Measurements from ENCODE around the gene HEATR9.
A peak's percentile ranks its signal among the peaks of the same experiment; 100 is the strongest.

HEATR9 gene

DNA sequence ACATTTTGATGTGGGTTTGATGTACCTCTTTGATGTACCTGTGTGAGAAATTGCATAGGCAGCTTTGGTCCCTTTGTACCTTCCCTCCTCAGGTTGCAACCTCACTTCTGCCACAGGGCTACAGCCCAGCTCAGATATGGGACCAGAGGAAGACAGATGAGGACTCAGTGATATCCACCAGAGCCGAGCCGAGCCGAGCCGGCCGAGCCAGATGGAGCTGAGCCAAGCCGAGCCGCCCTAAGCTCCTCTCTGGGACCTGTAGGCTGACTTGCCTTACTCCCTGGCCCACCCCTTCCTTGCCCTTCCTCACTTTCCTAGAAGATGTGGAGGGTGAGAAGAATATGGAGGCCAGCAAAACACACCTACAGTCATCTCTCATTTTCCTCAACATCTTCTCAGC is 3.8 kb downstream of the HEATR9 start:
- DNase-seq: no peak

DNA sequence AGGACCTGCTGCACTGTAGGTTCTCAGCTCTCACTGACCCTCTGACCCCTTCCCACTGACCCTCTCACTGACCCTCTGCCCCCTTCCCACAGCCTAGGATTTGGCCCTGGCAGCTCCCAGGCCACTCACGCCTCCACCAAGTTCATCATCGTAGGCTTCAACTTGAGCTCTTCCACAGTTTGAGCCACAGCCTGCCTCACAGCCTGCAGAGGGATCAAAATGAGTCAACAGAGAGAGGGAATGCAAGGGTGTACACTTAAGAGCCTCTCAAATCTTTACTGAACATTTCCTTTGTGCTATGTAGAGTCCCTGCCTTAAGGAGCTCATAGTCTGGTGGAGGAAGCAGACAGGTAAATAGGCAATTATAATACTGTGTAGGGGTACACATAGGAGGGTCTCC is 12.1 kb downstream of the HEATR9 start:
- DNase-seq: no peak

DNA sequence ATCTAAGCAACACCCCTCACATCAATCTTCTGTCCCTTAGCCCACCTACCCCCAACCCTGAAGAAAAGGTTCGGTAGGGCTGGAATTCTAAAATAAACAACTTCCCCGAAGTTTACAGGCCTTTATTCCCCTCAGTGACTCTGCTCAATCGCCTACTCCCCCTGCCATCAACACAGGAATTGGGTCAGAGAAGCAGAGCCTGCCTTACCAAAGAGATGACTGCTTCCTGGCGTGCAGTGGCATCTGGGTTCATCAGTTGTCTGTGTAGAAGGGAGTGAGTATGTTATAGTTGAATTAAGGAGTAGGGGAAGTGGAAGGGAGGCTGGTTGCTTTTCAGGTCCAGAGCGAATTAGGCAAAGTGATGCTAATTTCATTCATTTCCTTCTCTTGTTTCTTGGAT is 12.7 kb downstream of the HEATR9 start:
- DNase-seq: no peak

DNA sequence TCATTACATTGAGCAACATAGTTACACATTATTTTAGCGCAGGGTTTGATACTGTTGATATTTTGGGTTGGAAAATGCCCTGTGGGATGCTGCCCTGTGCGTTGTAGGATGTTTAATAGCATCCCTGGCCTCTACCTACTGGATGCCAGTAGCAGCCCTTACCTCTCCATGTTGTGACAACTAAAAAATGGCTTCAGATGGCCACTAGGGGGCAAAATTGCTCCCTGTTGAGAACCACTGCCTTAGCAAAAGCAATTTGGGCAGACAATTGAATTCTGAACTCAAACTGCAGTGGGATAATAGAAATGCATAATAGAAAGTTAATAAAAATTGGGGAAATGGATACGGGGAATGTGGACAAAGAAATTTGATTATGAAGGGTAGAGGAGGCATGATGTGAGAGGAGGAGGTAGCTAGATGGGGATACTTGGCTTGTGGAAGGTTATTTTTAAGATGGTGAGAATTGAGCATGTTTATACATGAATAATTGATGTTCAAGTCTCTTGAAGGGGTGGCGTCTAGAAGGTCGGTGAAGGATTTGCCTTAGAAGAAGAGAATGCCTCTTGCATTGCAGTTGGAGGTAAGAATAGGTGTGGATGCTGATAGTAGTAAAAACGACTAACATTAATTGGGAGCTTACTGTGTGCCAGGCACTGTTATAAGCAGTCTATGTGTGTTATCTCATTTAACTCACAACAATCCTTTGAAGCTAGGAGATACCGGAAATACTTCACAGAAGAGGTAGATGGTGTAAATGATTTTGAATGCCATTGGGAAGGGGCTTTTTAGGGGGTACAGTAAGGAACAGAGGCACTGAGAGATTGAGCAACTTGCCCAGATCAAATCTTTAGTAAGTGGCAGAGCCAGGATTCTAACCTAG is 19.0 kb downstream of the HEATR9 start:
- DNase-seq: peak; percentile 52

DNA sequence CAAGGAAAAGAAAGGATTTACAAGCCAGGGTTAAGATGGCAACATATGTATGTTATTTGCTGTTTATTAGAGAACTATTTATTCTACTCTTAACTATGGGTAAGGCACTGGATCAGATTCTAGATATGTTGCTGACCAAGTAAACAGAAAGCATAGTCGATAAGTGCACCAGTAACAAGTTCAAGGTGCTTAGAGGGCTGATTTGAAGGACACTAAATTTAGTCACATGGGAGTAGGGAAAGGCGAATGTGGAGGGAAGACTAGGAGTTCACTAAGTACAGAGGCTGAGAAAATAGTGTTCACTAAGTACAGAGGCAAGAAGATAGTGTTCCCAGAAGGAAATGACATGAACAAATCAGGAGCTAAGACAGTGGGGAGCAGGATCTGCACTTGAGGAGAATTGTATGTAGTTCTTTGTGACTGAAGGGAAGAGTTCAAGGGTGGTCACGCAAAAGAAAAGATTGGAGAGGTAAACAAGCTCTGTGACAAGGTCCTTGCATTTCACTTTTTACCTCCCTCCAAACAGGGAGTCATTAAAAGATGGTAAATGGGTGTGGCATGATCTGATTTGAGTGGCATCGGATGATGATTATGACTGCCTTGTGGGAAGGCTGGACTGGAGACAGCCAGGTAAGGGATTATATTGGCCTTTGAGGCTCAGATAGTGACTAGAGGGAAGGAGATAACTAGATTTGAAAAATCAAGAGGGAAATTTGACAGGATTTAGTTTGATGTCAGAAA is 20.9 kb downstream of the HEATR9 start:
- no peak for DNase-seq

DNA sequence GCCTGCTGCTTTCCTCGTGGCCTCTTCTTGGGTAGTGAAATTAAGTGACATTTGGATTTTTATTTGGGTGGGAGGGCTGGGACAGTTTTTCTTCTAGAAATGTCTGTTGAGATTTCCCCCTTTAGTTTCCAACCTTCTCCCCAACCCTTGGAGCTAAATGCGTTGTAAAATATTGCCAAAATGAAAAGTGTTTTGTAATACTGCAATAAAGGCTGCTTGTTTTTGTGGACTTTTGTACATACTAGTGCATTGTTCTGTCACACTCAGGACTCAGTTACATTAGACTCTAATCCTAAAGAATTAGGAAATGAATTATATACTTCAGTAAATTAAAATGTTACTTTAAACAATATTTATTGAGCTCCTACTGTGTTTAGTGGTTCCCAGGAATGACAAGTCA is 21.7 kb downstream of the HEATR9 start:
- DNase-seq: no peak

DNA sequence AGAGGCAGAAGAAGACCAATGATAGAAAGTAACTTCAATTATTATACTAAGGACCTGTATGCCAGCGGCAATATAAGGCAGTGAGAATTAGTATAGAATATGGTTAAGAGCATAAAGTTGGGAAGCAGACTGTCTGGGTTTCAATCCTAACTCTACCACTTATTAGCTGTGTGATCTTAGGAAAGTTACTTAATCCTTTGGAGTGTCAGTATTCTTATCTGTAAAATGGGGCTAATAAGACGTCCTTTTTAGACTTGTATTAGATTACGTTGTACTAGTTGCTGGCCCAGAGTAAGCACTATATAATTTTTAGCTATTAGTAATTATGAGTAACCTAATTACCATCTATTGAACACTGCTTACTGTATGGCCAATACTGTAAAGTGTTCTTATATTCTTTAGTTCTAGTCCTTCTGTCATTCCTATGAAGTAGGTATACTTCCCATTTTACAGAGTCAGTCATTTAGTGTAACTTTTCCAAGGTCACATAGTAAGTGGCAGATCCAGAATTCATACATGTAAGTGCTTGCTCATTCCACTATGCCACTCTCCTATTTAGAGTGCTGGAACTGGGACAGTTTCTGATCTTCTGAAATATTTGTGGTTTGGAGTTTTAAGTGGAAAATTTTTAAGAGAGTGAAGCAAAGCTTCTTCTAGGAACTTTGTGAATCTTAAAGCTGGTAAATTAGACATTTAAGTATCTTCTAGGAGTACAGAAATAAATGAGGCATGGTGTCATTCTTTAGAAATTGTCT is 22.5 kb downstream of the HEATR9 start:
- DNase-seq: no peak

DNA sequence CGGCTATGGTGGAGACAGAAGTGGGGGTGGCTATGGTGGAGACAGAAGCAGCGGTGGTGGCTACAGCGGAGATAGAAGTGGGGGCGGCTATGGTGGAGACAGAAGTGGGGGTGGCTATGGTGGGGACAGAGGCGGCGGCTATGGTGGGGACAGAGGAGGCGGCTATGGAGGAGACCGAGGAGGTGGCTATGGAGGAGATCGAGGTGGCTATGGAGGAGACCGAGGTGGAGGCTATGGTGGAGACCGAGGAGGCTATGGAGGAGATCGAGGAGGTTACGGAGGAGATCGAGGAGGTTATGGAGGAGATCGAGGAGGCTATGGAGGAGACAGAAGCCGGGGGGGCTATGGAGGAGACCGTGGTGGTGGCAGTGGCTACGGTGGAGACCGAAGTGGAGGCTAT is 24.1 kb downstream of the HEATR9 start:
- no peak for DNase-seq

DNA sequence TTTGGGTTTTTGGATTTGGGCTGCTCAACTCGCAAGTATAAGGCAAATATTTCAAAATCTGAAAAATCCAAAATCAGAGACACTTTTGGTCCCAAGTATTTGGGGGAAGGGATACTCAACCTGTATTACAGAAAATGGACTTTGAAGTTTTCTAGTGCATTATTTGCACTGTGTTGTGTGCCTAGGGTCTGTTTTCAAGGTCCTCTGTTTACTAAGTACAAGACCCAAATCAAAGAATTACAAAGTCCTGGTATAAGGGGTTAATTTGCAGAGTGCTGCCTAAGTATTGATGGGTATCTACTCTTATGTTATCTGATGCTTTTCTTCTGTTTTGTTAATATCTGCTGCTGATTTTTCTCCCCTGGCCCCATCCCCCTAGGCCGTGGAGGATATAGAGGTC is 25.0 kb downstream of the HEATR9 start:
- no peak for DNase-seq

DNA sequence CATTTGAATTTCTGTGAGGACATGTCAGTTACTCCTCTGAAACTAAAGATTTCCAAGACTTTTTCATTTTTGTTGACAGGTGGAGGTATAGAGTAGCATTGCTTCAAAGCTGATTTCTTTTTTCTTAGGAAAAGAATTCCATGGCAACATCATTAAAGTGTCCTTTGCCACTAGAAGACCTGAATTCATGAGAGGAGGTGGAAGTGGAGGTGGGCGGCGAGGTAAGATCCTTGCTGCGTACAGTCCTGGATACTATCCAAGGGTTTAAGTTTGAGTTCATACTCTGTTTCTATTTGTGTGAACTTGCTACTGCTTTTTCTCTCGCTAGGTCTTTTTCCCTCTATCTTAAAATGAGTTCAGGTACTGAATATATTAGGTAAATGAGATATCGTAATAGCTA is 26.5 kb downstream of the HEATR9 start:
- no peak for DNase-seq

DNA sequence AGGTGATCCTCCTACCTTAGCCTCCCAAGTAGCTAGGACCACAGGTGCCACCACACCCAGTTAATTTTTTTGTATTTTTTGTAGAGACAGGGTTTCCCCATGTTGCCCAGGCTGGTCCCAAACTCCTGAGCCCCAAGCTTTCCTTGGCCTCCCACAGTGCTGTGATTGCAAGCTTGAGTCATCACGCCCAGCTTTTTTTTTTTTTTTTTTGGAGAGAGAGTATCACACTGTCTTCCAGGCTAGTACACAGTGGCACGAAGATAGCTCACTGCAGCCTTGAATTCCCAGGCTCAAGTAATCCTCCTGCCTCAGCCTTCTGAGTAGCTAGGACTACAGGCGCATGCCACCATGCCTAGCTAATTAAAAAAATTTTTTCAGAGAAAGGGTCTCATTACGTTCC is 27.2 kb downstream of the HEATR9 start:
- DNase-seq: peak; percentile 31

DNA sequence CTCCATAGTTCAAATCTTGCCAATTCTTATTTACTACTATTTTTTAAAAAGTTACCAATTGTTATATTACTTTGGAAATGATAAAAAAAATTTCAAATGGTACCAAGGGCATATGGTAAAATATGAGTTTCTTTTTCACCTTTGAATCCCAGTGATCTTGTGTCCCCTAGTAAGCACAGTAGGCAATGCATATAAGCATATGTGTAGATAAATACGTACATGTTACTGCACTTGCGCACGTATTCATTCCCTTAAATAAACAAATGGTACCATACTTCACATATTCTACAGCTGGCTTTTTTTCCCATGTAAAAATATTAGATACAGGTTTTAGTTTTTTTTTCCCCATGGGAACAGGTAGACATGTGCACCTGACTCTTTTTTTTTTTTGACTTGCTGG is 27.6 kb downstream of the HEATR9 start:
- no peak for DNase-seq

DNA sequence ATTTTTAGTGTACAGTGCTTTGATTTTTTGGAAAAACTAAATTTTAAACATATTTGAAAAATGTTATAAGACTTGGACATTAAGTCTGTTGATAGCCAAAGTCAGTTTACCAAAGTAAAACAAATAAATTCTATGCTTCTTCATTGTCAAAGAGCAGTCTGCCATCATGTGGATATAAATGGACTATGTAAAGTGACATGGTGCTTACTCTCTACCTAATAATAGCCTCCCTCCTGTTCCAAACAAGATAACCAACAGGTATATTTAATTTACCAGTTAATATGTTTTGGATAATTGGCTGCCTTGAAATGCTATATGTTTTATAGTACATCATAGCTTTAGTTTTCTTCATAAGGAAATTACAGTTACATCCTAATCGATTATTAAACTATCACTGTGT is 43.5 kb downstream of the HEATR9 start:
- no peak for DNase-seq

DNA sequence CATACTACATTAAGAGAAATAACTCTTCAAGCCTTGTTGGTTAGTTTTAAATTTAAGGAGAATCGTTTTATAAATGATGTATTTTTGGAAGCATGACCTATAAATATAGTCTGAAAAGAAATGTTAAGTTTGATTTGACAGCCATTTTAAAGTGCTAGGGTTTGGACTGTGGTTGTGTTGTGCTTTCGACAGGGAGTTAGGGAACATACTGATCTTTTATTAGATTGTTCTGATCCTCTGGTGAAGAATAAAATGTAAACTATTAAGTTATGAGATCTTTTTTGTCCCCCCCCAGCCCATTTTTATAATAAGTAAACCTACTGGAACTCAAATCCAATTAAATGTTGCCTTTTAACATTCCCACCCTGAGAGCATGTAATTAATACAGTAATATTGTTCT is 47.4 kb downstream of the HEATR9 start:
- no peak for DNase-seq

DNA sequence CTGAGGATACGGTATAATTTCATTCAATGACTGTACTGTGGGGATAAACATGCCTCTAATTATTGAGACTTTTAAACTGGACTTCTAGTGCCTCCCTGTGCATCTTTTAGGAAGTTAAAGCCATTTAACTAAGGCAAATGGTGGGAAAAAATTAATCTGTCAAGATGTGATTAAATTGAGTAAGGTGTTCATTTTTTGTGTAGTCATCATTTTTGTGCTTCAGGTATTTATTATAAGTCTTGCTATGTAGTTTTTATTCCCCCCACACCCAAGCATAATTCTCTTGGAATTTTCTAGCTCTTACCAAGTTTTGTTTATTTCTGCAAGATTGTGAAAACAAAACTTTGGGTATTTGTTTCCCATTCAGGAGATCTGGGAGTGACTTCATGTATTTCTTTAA is 49.2 kb downstream of the HEATR9 start:
- no peak for DNase-seq

DNA sequence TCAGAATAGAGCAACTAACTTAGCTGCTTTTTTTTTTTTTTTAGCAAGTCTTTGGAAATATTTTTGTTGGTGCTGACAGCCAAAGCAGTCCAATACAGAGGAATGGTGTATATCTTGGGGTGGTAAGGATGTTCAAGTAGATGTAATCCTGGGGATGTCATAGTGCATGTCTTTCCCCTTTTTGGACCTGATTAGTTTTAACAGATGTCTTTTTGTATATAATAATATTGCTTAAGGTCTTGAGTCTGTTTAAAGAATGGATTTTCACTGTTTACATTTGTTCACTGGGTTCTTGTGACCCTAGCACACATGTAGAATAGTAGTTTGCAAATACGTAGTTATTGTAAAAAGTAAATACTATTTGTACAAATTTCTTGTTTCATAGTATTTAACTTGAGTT is 51.5 kb downstream of the HEATR9 start:
- peak; percentile 28 for DNase-seq

DNA sequence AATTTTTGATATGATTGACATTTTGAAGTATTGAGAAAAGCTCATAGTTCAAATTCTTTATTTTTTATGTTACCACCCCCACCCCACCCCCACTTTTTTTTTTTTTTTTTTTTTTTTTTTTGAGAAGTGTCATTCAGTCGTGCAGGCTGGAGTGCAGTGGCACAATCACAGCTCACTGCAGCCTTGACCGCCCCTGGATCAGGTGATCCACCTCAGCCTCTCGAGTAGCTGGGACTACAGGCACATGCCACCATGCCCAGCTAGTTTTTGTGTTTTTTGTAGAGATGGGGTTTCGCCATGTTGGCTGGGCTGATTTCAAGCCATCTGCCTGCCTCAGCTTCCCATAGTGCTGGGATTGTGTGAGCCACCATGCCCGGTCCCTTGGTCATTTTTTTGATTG is 52.0 kb downstream of the HEATR9 start:
- DNase-seq: no peak

DNA sequence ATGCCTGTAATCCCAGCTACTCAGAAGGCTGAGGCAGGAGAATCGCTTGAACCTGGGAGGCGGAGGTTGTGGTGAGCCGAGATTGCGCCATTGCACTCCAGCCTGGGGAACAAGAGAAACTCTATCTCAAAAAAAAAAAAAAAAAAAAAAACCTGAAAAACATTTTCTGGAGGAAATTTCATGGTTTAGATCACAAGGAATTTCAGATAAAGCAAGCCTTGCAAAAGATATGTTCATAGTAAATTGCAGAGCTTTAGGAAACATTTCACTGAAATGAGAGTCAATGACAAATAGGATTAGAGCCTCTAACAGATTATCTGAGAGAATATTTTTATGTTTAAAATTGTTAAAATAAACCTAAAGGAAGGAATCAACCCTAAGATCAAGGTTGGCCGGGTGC is 56.2 kb downstream of the HEATR9 start:
- DNase-seq: no peak

DNA sequence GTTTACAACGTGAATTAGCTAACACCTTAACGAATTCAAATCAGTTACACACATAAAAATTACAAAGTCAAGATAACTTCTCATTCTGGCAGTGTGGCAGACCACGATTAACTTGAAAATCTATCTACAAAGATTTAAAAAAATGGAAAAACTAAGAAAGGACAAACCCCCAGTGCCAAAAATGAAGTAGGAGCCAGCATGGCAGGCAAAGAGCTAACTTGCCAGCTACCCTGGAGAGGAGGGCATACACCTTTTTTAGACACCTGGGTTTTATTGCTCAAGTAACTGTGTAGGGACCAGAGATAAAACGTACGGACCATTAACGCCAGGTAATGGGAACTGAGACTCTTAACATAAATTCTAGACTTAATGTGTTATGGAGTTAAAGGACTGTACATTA is 56.9 kb downstream of the HEATR9 start:
- no peak for DNase-seq

DNA sequence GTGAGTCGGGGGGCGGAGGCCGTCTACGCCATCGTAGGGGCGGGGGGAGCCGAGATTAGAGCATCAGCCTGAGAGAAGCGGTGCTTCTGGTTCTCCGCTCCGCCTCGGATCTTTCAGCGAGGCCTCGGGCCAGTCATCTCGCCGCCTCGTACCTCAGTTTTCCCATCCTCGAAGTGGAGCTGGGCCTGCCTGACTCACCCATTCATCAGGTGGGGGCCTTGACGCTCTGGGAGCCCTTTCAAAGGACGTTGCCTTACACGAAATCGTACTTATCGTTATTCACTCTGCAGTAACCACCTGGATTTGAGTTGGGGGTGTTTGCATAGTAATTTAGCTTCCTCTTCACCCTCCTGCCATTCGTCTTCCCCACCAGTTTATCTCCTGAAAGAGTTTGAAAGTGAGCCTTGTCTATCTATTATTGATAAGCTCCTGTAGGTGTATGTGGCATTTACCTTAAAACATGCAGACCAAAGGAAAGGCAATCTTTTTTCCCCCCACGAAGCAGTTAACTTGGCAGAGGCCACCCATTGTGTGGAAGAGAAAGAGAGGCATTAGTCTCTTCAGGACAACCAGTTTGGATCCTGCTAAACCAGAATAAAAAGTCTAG is 58.7 kb downstream of the HEATR9 start:
- DNase-seq: peak; percentile 35

DNA sequence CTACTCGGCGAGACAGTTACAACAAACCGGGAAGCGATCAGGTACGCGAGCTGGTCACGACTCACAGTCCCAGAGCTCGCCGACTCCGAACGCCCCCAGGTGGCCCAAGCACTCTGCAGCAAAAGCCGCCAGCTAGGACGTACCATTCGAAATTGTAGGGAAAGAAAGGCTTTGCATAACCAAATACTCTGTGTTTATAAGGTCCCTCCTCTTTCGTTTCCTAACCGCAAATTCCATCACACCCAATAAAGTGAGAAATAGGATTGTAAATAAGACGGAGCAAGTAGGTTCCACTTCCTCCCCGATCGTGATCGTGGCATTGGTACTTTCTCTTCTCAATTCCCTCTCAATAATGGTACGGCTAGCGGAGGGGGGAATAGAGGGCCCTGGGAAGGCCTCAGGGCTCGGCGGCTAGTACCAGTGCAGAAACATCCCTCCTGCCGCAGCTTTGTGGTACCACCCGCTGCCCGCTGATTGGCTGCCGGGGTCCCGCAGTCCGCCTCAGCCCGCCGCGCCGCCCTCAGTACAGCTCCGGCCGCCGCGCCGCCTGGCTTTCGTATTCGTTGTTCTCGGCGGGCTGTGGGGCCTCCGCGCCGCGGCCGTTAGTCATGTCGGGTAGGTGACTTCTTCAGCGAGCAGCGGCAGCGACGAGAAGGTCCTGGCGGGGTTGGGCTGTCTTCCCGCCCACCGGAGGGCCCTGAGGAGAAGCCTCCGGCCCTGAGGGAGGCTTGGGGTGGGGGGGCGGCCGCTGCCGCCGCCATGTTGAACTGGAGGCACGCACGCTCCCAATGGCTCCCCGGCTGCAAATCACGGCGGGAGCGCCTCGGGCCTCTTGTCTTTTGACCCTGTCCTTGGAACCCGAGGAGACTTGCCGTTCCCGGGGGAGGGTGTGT is 59.5 kb downstream of the HEATR9 start, which contains the start of gene TAF15:
TAF15 (plus strand) TSS at position 523 of the 893 bp plus-strand sequence; CDS start at position 609, 86 bp downstream.
- peak; percentile 99 for DNase-seq

All from HCEC 1CT (cell line).